H9 (cell line): ENCODE measurements around the gene ACR. TPM values are rescaled to one million over a fixed set of nuclear protein-coding genes. Genes with fewer than 3 reads are reported as not detected.

Experiments
- DNase-seq: peaks from one replicate; pipeline ENCODE4 v3.0.0-alpha.2; 2017
- H2AFZ ChIP-seq: one replicate; pipeline ENCODE4 v1.6.1; 2013; ENCODE audit warnings: mild to moderate bottlenecking, low read length, control low read depth, moderate library complexity
- H2AK5ac ChIP-seq: 2 replicates; pipeline ENCODE4 v1.6.1; 2013; ENCODE audit warnings: low read length, control low read depth, mixed read lengths; ENCODE audit not compliant: insufficient read length
- H2BK120ac ChIP-seq: one replicate; pipeline ENCODE4 v1.6.1; 2013; ENCODE audit warnings: low read depth, mild to moderate bottlenecking, low read length, control low read depth, inconsistent platforms; ENCODE audit not compliant: poor library complexity, severe bottlenecking
- H2BK12ac ChIP-seq: 2 replicates; pipeline ENCODE4 v1.6.1; 2013; ENCODE audit warnings: low read length, control low read depth, mixed read lengths, low read depth; ENCODE audit not compliant: insufficient read length
- H2BK15ac ChIP-seq: 2 replicates; pipeline ENCODE4 v1.6.1; 2013; ENCODE audit warnings: low read depth, low read length, control low read depth
- H2BK20ac ChIP-seq: one replicate; pipeline ENCODE4 v1.6.1; 2013; ENCODE audit warnings: low read depth, mild to moderate bottlenecking, low read length, control low read depth, inconsistent platforms; ENCODE audit not compliant: poor library complexity, severe bottlenecking
- H2BK5ac ChIP-seq: 2 replicates; pipeline ENCODE4 v1.6.1; 2013; ENCODE audit warnings: low read length, control low read depth, mixed read lengths; ENCODE audit not compliant: insufficient read length
- H3K14ac ChIP-seq: 2 replicates; pipeline ENCODE4 v1.6.1; 2013; ENCODE audit warnings: low read length, control low read depth; ENCODE audit not compliant: insufficient read depth
- H3K18ac ChIP-seq: 2 replicates; pipeline ENCODE4 v1.6.1; 2013; ENCODE audit warnings: low read depth, mild to moderate bottlenecking, mixed read lengths, low read length, control low read depth; ENCODE audit not compliant: insufficient read length
- H3K23ac ChIP-seq: 2 replicates; pipeline ENCODE4 v1.6.1; 2013; ENCODE audit warnings: low read length, control low read depth, mixed read lengths, low read depth; ENCODE audit not compliant: insufficient read length
- H3K23me2 ChIP-seq: 2 replicates; pipeline ENCODE4 v1.6.1; 2013; ENCODE audit warnings: low read depth, mild to moderate bottlenecking, mixed read lengths, low read length, control low read depth; ENCODE audit not compliant: insufficient read length, poor library complexity, severe bottlenecking
- H3K27ac ChIP-seq: 2 replicates; pipeline ENCODE4 v1.5.1; 2013; ENCODE audit warnings: low read length, control low read depth, mixed read lengths, low read depth; ENCODE audit not compliant: insufficient read length
- H3K27me3 ChIP-seq: 2 replicates; pipeline ENCODE4 v1.6.1; 2013; ENCODE audit warnings: low read length, control low read depth, inconsistent platforms; ENCODE audit not compliant: insufficient read depth
- H3K4ac ChIP-seq: 2 replicates; pipeline ENCODE4 v1.6.1; 2013; ENCODE audit warnings: low read depth, mild to moderate bottlenecking, control low read depth, inconsistent platforms, low read length, moderate library complexity
- H3K4me1 ChIP-seq: 2 replicates; pipeline ENCODE4 v1.6.1; 2013; ENCODE audit warnings: low read length, control low read depth, inconsistent platforms; ENCODE audit not compliant: insufficient read depth
- H3K4me2 ChIP-seq: 2 replicates; pipeline ENCODE4 v1.6.1; 2013; ENCODE audit warnings: low read length, control low read depth, mixed read lengths; ENCODE audit not compliant: insufficient read length, insufficient read depth
- H3K56ac ChIP-seq: 2 replicates; pipeline ENCODE4 v1.6.1; 2013; ENCODE audit warnings: low read depth, mild to moderate bottlenecking, mixed read lengths, low read length, control low read depth; ENCODE audit not compliant: insufficient read length
- H3K79me1 ChIP-seq: 2 replicates; pipeline ENCODE4 v1.6.1; 2013; ENCODE audit warnings: low read depth, mild to moderate bottlenecking, moderate library complexity, low read length, control low read depth, inconsistent platforms; ENCODE audit not compliant: insufficient read depth, poor library complexity, severe bottlenecking
- H3K79me2 ChIP-seq: 2 replicates; pipeline ENCODE4 v1.6.1; 2013; ENCODE audit warnings: low read length, control low read depth, inconsistent platforms; ENCODE audit not compliant: insufficient read depth
- H3K9ac ChIP-seq: 2 replicates; pipeline ENCODE4 v1.6.1; 2013; ENCODE audit warnings: low read length, control low read depth, mixed read lengths; ENCODE audit not compliant: insufficient read length; ENCODE audit errors: extremely low read depth
- H3K9me3 ChIP-seq: one replicate; pipeline ENCODE4 v1.6.1; 2013; ENCODE audit warnings: low read depth, low read length, inconsistent platforms; ENCODE audit not compliant: control insufficient read depth
- H3T11ph ChIP-seq: one replicate; pipeline ENCODE4 v1.6.1; 2013; ENCODE audit warnings: mild to moderate bottlenecking, low read length, control low read depth, inconsistent platforms
- H4K20me1 ChIP-seq: one replicate; pipeline ENCODE4 v1.6.1; 2013; ENCODE audit not compliant: control insufficient read depth, insufficient read length, insufficient read depth
- H4K5ac ChIP-seq: 2 replicates; pipeline ENCODE4 v1.6.1; 2013; ENCODE audit warnings: low read depth, mild to moderate bottlenecking, mixed read lengths, low read length, control low read depth; ENCODE audit not compliant: insufficient read length
- H4K8ac ChIP-seq: replicated peaks from 2 replicates; pipeline ENCODE4 v1.6.1; 2013; ENCODE audit warnings: low read length, control low read depth, mixed read lengths, low read depth; ENCODE audit not compliant: insufficient read length
- H4K91ac ChIP-seq: 2 replicates; pipeline ENCODE4 v1.6.1; 2013; ENCODE audit warnings: low read depth, mild to moderate bottlenecking, moderate library complexity, mixed read lengths, low read length, control low read depth; ENCODE audit not compliant: insufficient read length
- H3K27ac Mint-ChIP-seq, 3 experiments: 2 replicates in 2 of 3; 3 replicates in 1 of 3; pipeline ENCODE4 v1.8.0; 2020 to 2021; ENCODE audit warnings: mixed read lengths in 3 of 3, mild to moderate bottlenecking in 1 of 3, moderate library complexity in 1 of 3
- H3K27me3 Mint-ChIP-seq: 2 replicates; pipeline ENCODE4 v1.8.0; 2021; ENCODE audit warnings: low read depth, mild to moderate bottlenecking, moderate library complexity, mixed read lengths
- H3K36me3 Mint-ChIP-seq, 3 experiments: 2 replicates in 2 of 3; 3 replicates in 1 of 3; pipeline ENCODE4 v1.8.0; 2020 to 2021; ENCODE audit warnings: low read depth in 3 of 3, mixed read lengths in 3 of 3; ENCODE audit not compliant: insufficient read depth in 1 of 3
- H3K4me1 Mint-ChIP-seq, 2 experiments: 2 replicates each; pipeline ENCODE4 v1.8.0; 2020; ENCODE audit warnings: mixed read lengths in 2 of 2
- H3K4me3 Mint-ChIP-seq, 2 experiments: 2 replicates in 1 of 2; 3 replicates in 1 of 2; pipeline ENCODE4 v1.8.0; 2020 to 2021; ENCODE audit warnings: mild to moderate bottlenecking in 2 of 2, mixed read lengths in 2 of 2, moderate library complexity in 1 of 2
- H3K9me3 Mint-ChIP-seq, 2 experiments: 2 replicates in 1 of 2; 3 replicates in 1 of 2; pipeline ENCODE4 v1.8.0; 2020; ENCODE audit warnings: mild to moderate bottlenecking in 2 of 2, mixed read lengths in 2 of 2, moderate library complexity in 1 of 2
- CTCF ChIP-seq: fragments of 200-600 bp; sonication (generic); conservative IDR thresholded peaks from 3 replicates; pipeline ENCODE4 v1.8.0; 2021; ENCODE audit warnings: antibody characterized with exemption, mild to moderate bottlenecking
- WGBS: extraction: QIAGEN DNeasy Blood & Tissue Kit; methylation state at CpG from one replicate; pipeline ENCODE4 v1.1.7; 2013; ENCODE audit warnings: missing lambda C conversion rate, low lambda C conversion rate, mixed read lengths; ENCODE audit not compliant: insufficient read length; ENCODE audit errors: extremely low coverage; 5-methylcytosine and 5-hydroxymethylcytosine counted together
- total RNA-seq: library from RNA; stranded (reverse); gene quantifications from 2 replicates; pipeline ENCODE4 v1.2.1, GENCODE V29; 2021

Gene ACR
- total RNA-seq, 1 experiment from 2014 or later, result 0.35 TPM

GRCh38 chr22:50700387-50701075, 37.5 kb upstream of the ACR start:
- Histone ChIP-seq H2BK120ac (no peak overlapping the region), H2AFZ (no peak overlapping the region), H4K8ac (no peak overlapping the region), H4K5ac (no peak overlapping the region), H4K20me1 (no peaks in the 10 kb centered on the region), H3T11ph (no peak overlapping the region), H2BK12ac (no peak overlapping the region), H2BK15ac (no peak overlapping the region), H4K91ac (no peak overlapping the region), H3K9ac (no peak overlapping the region), H3K79me2 (no peaks in the 10 kb centered on the region), H3K23ac (no peak overlapping the region), H2AK5ac (no peak overlapping the region), H3K79me1 (no peaks in the 10 kb centered on the region), H2BK20ac (no peak overlapping the region), H3K9me3 (no peaks in the 10 kb centered on the region), H3K4me1 (no peaks in the 10 kb centered on the region), H3K14ac (no peak overlapping the region), H3K27me3 (peaks cover 5% of the 10 kb centered on the region; the same call in 1 of the 2 replicates), H3K23me2 (peaks cover 8% of the 10 kb centered on the region), H3K4ac (no peak overlapping the region), H2BK5ac (no peak overlapping the region), H3K56ac (no peak overlapping the region), H3K4me2 (no peak overlapping the region), H3K27ac (no peak overlapping the region), H3K18ac (no peak overlapping the region)
- Mint-ChIP-seq H3K27ac (no peak overlapping the region), H3K27me3 (peaks cover 42% of the 10 kb centered on the region), H3K9me3 (no peaks in the 10 kb centered on the region), H3K4me1 (peaks cover 6 to 23% of the 10 kb centered on the region in 2 experiments), H3K4me3 (no peak overlapping the region), H3K36me3 (peaks cover 0 to 9% (median 4%) of the 10 kb centered on the region in 3 experiments; a peak in 4 of 7 replicates)
- WGBS, result no CpG with 5 or more reads among the region's 19 CpGs
- no peak for DNase-seq
- no peak for TF ChIP-seq CTCF
